ENCODE data around the gene MMD.

MMD gene

GRCh38 chr17:55347341-55347740 lies 74.3 kb downstream of the MMD start:
- FAIRE-seq, result no peak
- no peak for TF ChIP-seq POLR2A (IDR thresholded peaks at IDR 0.05; ENCODE audit: low read depth, low read length)
- DNase-seq (ENCODE audit: insufficient read length, low spot score), result no peak

- TF ChIP-seq POLR2A (IDR thresholded peaks at IDR 0.05; ENCODE audit: low read depth, low read length), result no peak
- no peak for FAIRE-seq
- DNase-seq (ENCODE audit: insufficient read length, low spot score), result no peak
Measured at GRCh38 chr17:55346658-55347057, 75.0 kb downstream of the MMD start.

GRCh38 chr17:55345132-55345531 lies 76.5 kb downstream of the MMD start:
- no peak for TF ChIP-seq POLR2A (IDR thresholded peaks at IDR 0.05; ENCODE audit: low read depth, low read length)
- FAIRE-seq, result no peak
- no peak for DNase-seq (ENCODE audit: insufficient read length, low spot score)

GRCh38 chr17:55344514-55344997 lies 77.1 kb downstream of the MMD start:
- FAIRE-seq (no peak), DNase-seq (ENCODE audit: insufficient read length, low spot score) (no peak)
- TF ChIP-seq POLR2A (IDR thresholded peaks at IDR 0.05; ENCODE audit: low read depth, low read length), result no peak

GRCh38 chr17:55343900-55344513 lies 77.6 kb downstream of the MMD start:
- no peak for TF ChIP-seq POLR2A (IDR thresholded peaks at IDR 0.05; ENCODE audit: low read depth, low read length)
- FAIRE-seq (no peak), DNase-seq (ENCODE audit: insufficient read length, low spot score) (no peak)

- TF ChIP-seq POLR2A (IDR thresholded peaks at IDR 0.05; ENCODE audit: low read depth, low read length), result no peak
- DNase-seq (ENCODE audit: insufficient read length, low spot score) (no peak), FAIRE-seq (no peak)
Measured at GRCh38 chr17:55342800-55343585, 78.6 kb downstream of the MMD start.
